Measurements from ENCODE around the gene GPR180.
A peak's percentile ranks its signal among the peaks of the same experiment; 100 is the strongest.

The GPR180 gene

DNA sequence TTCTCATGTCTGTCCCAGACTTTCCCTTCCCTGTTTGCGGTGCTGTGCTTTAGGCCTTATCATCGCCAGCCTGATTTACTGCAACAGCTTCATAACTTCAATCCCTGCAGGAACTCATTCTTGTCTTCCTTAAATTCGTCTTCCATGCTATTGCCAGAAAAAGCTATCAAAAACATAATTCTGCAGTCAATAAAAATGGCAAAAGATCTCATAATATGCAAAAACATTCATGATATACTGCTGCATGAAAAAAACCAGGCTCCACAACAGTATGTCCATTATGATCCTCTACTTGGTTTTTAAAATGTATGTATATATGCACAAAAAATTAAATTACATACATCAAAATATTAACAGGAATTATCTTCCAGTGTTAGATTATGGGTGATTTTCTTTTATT, 34.1 kb upstream of the GPR180 start:
- Histone ChIP-seq H3K9ac (ENCODE audit: low read depth in 1 of 2, low read length in 2 of 2) (no peak overlapping the region), H3K36me3 (ENCODE audit: control insufficient read depth in 2 of 2, insufficient read depth in 2 of 2, low read length in 2 of 2) (peaks cover 24 to 25% of the 10 kb centered on the region in 2 donors), H3K9me3 (ENCODE audit: control insufficient read depth in 2 of 2, low read length in 2 of 2) (no peaks in the 10 kb centered on the region), H3K4me3 (ENCODE audit: low read length in 2 of 2) (no peak overlapping the region), H3K4me1 (ENCODE audit: control insufficient read depth in 2 of 2, insufficient read depth in 2 of 2, low read length in 2 of 2) (no peaks in the 10 kb centered on the region), H3K27me3 (ENCODE audit: control insufficient read depth in 2 of 2, insufficient read depth in 2 of 2, low read length in 2 of 2) (no peaks in the 10 kb centered on the region), H3K27ac (ENCODE audit: low read depth in 2 of 2, low read length in 2 of 2) (no peak overlapping the region)

DNA sequence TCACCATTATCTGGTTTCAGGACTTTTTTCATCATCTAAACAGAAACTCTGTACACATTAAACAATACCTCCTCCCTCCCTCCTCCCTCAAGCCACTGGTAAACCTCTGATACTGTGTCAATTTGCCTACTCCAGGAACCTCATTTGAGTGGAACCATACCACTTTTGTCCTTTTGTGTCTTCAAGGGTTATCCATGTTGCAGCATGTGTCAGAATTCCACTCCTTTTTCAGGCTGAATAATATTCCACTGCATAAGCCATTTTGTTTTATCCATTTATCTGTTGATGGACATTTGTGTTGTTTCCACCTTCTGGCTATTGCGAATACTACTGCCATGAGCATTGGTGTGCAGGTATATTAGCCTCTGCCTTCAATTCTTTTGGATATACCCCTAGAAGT, 33.2 kb upstream of the GPR180 start:
- no peak overlapping the region for H3K27ac ChIP-seq (ENCODE audit: low read depth in 2 of 2, low read length in 2 of 2)
- H3K36me3 ChIP-seq (ENCODE audit: control insufficient read depth in 2 of 2, insufficient read depth in 2 of 2, low read length in 2 of 2) = peaks cover 33 to 34% of the 10 kb centered on the region in 2 donors
- no peak overlapping the region for H3K9ac ChIP-seq (ENCODE audit: low read depth in 1 of 2, low read length in 2 of 2)
- no peaks in the 10 kb centered on the region for H3K4me1 ChIP-seq (ENCODE audit: control insufficient read depth in 2 of 2, insufficient read depth in 2 of 2, low read length in 2 of 2)
- H3K9me3 ChIP-seq (ENCODE audit: control insufficient read depth in 2 of 2, low read length in 2 of 2) = no peaks in the 10 kb centered on the region
- no peak overlapping the region for H3K4me3 ChIP-seq (ENCODE audit: low read length in 2 of 2)
- no peaks in the 10 kb centered on the region for H3K27me3 ChIP-seq (ENCODE audit: control insufficient read depth in 2 of 2, insufficient read depth in 2 of 2, low read length in 2 of 2)

DNA sequence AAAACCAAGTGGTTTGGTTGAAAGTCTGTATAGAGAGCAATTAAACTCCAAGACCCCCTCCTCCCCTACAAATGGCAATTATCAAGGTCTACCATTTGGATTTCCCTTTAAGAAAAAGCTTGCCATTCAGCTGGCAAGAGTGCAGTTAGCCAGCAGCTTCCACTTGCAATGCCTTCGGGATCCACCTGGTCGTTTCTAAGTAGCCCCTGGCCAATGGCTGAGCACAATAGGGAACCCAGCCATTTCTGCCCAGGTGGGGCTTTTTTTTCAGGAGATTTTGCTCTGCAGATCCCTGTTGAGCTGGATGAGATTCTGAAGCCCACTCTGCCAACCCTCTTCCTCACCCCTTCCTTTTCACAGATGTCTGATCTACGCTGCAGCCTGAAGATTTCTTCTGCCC, 32.0 kb upstream of the GPR180 start:
- H3K27me3 ChIP-seq (ENCODE audit: control insufficient read depth in 2 of 2, insufficient read depth in 2 of 2, low read length in 2 of 2) = no peaks in the 10 kb centered on the region
- no peak overlapping the region for H3K9ac ChIP-seq (ENCODE audit: low read depth in 1 of 2, low read length in 2 of 2)
- no peaks in the 10 kb centered on the region for H3K4me1 ChIP-seq (ENCODE audit: control insufficient read depth in 2 of 2, insufficient read depth in 2 of 2, low read length in 2 of 2)
- peaks cover 41 to 43% of the 10 kb centered on the region in 2 donors for H3K36me3 ChIP-seq (ENCODE audit: control insufficient read depth in 2 of 2, insufficient read depth in 2 of 2, low read length in 2 of 2)
- H3K9me3 ChIP-seq (ENCODE audit: control insufficient read depth in 2 of 2, low read length in 2 of 2) = no peaks in the 10 kb centered on the region
- H3K4me3 ChIP-seq (ENCODE audit: low read length in 2 of 2) = no peak overlapping the region
- H3K27ac ChIP-seq (ENCODE audit: low read depth in 2 of 2, low read length in 2 of 2) = no peak overlapping the region

DNA sequence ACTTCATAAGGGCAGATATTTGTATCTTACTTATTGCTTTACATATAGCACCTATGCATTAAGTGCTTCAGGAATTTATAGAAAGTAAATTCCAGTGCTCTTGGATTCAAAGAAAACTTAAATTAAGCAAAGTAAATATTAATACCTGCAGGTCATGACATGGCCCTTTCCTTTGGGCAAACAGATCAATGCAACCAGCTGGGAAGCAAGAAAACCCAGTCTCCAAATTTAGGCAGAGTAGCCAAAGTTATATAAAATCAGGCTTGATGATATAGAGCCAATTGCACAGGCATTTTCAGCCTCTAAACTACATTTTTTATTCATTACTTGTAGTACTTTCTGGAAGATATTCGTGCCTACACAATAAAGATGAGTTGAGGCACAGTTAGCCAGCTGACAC, 22.6 kb upstream of the GPR180 start:
- H3K9ac ChIP-seq (ENCODE audit: low read depth in 1 of 2, low read length in 2 of 2) = no peak overlapping the region
- H3K4me1 ChIP-seq (ENCODE audit: control insufficient read depth in 2 of 2, insufficient read depth in 2 of 2, low read length in 2 of 2) = no peaks in the 10 kb centered on the region
- H3K4me3 ChIP-seq (ENCODE audit: low read length in 2 of 2) = no peak overlapping the region
- H3K27me3 ChIP-seq (ENCODE audit: control insufficient read depth in 2 of 2, insufficient read depth in 2 of 2, low read length in 2 of 2) = no peaks in the 10 kb centered on the region
- no peak overlapping the region for H3K27ac ChIP-seq (ENCODE audit: low read depth in 2 of 2, low read length in 2 of 2)
- no peaks in the 10 kb centered on the region for H3K9me3 ChIP-seq (ENCODE audit: control insufficient read depth in 2 of 2, low read length in 2 of 2)
- peaks cover 58 to 59% of the 10 kb centered on the region in 2 donors for H3K36me3 ChIP-seq (ENCODE audit: control insufficient read depth in 2 of 2, insufficient read depth in 2 of 2, low read length in 2 of 2)

DNA sequence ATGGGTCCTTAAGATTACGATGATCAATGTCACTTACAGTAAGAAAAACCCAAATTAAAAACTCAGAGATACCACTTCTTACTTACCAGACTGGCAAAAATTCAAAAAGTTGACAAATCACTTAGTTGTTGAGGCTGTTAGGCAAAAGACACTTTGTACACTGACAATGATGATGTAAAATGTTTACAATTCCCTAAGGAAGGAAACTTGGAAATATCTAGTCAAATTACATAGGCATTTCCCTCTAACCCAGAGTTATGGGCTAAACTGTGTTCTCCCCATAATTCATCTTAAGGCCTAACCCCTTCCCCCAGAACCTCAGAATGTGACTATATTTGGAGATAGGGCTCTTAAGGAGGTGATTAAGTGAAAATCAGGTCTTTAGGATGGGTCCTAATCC, 17.7 kb upstream of the GPR180 start:
- no peak overlapping the region for H3K27ac ChIP-seq (ENCODE audit: low read depth in 2 of 2, low read length in 2 of 2)
- no peak overlapping the region for H3K9ac ChIP-seq (ENCODE audit: low read depth in 1 of 2, low read length in 2 of 2)
- no peaks in the 10 kb centered on the region for H3K9me3 ChIP-seq (ENCODE audit: control insufficient read depth in 2 of 2, low read length in 2 of 2)
- no peak overlapping the region for H3K4me3 ChIP-seq (ENCODE audit: low read length in 2 of 2)
- H3K36me3 ChIP-seq (ENCODE audit: control insufficient read depth in 2 of 2, insufficient read depth in 2 of 2, low read length in 2 of 2) = peaks cover 43 to 49% of the 10 kb centered on the region in 2 donors
- no peaks in the 10 kb centered on the region for H3K27me3 ChIP-seq (ENCODE audit: control insufficient read depth in 2 of 2, insufficient read depth in 2 of 2, low read length in 2 of 2)
- no peaks in the 10 kb centered on the region for H3K4me1 ChIP-seq (ENCODE audit: control insufficient read depth in 2 of 2, insufficient read depth in 2 of 2, low read length in 2 of 2)

DNA sequence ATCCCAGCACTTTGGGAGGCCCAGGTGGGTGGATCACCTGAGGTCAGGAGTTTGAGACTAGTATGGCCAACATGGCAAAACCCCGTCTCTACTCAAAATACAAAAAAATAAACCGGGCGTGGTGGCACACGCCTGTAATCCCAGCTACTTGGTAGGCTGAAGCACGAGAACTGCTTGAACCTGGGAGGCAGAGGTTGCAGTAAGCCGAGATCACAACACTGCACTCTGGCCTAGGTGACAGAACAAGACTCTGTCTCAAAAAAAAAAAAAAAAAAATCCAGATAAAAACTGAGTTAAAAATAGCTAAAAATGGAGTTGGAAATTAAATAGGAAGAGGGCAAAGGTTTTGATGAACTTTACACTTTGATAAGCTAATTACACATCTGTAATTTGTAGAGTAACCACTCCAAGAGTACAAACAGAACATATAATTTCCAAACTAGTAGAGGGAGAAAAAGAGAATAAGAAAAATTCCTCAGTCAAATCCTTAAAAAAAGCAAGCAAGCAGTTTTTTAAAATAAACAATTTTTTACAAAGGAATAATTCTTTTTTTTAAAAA, 16.0 kb upstream of the GPR180 start:
- no peaks in the 10 kb centered on the region for H3K27me3 ChIP-seq (ENCODE audit: control insufficient read depth in 2 of 2, insufficient read depth in 2 of 2, low read length in 2 of 2)
- no peak overlapping the region for H3K4me3 ChIP-seq (ENCODE audit: low read length in 2 of 2)
- no peak overlapping the region for H3K27ac ChIP-seq (ENCODE audit: low read depth in 2 of 2, low read length in 2 of 2)
- H3K36me3 ChIP-seq (ENCODE audit: control insufficient read depth in 2 of 2, insufficient read depth in 2 of 2, low read length in 2 of 2) = peaks cover 32 to 37% of the 10 kb centered on the region in 2 donors
- H3K9ac ChIP-seq (ENCODE audit: low read depth in 1 of 2, low read length in 2 of 2) = no peak overlapping the region
- H3K4me1 ChIP-seq (ENCODE audit: control insufficient read depth in 2 of 2, insufficient read depth in 2 of 2, low read length in 2 of 2) = no peaks in the 10 kb centered on the region
- no peaks in the 10 kb centered on the region for H3K9me3 ChIP-seq (ENCODE audit: control insufficient read depth in 2 of 2, low read length in 2 of 2)

DNA sequence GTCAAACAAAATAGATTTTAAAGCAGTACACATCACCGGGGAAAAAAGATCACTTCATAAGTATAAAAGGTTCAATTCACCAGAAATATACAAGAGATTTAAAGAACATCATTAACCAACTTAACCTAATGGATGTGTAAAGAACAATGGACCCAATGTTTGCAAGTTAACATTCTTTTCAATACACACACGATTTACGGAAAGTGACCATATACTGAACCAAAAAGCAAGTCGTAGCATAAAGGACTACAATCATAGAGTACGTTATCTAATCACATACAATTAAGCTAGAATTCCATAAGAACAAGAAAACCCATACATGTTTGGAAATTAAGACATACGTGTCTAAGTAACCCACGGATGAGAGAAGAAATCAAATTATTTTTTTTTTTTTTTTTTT, 15.3 kb upstream of the GPR180 start:
- H3K9ac ChIP-seq (ENCODE audit: low read depth in 1 of 2, low read length in 2 of 2) = no peak overlapping the region
- no peak overlapping the region for H3K4me3 ChIP-seq (ENCODE audit: low read length in 2 of 2)
- H3K27ac ChIP-seq (ENCODE audit: low read depth in 2 of 2, low read length in 2 of 2) = no peak overlapping the region
- peaks cover 28 to 39% of the 10 kb centered on the region in 2 donors for H3K36me3 ChIP-seq (ENCODE audit: control insufficient read depth in 2 of 2, insufficient read depth in 2 of 2, low read length in 2 of 2)
- no peaks in the 10 kb centered on the region for H3K27me3 ChIP-seq (ENCODE audit: control insufficient read depth in 2 of 2, insufficient read depth in 2 of 2, low read length in 2 of 2)
- H3K9me3 ChIP-seq (ENCODE audit: control insufficient read depth in 2 of 2, low read length in 2 of 2) = no peaks in the 10 kb centered on the region
- no peaks in the 10 kb centered on the region for H3K4me1 ChIP-seq (ENCODE audit: control insufficient read depth in 2 of 2, insufficient read depth in 2 of 2, low read length in 2 of 2)

DNA sequence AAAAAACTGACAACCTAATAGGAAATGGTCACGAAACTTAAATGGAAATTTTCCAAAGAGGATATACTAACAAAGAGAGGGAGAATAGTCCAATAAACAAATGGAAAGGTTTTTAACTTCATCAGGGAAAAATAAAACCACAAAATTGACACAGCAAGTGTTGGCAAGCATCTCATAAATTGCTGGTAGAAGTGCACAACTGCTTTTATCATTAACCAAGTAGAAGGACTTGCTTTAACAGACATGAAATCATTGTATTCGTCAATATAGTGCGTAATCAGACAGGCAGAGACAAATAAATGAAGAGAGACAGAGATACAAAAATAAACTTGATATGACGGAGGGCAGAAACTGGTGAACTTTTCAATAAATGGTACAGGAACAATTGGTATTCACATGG, 13.1 kb upstream of the GPR180 start:
- H3K9me3 ChIP-seq (ENCODE audit: control insufficient read depth in 2 of 2, low read length in 2 of 2) = no peaks in the 10 kb centered on the region
- H3K27ac ChIP-seq (ENCODE audit: low read depth in 2 of 2, low read length in 2 of 2) = no peak overlapping the region
- H3K36me3 ChIP-seq (ENCODE audit: control insufficient read depth in 2 of 2, insufficient read depth in 2 of 2, low read length in 2 of 2) = peaks cover 18 to 34% of the 10 kb centered on the region in 2 donors
- no peak overlapping the region for H3K4me3 ChIP-seq (ENCODE audit: low read length in 2 of 2)
- H3K27me3 ChIP-seq (ENCODE audit: control insufficient read depth in 2 of 2, insufficient read depth in 2 of 2, low read length in 2 of 2) = no peaks in the 10 kb centered on the region
- no peak overlapping the region for H3K9ac ChIP-seq (ENCODE audit: low read depth in 1 of 2, low read length in 2 of 2)
- H3K4me1 ChIP-seq (ENCODE audit: control insufficient read depth in 2 of 2, insufficient read depth in 2 of 2, low read length in 2 of 2) = no peaks in the 10 kb centered on the region

DNA sequence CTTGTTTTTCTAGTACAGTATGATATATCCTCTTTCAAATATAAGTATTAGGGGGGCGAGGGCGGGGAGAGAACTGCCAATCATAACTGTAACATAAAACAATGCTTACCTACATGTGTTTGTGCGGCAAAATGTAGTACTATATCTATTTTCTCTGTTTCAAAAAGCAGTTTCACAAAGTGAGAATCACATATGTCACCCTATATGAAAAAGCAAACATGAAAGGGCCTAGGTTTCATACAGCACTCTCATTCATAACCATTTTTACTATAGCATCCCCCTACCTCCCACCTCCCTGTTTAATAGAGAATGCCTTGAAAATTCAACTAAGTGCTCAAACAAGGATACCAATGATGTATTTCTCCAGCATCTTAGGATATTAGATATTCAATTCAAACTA, 10.9 kb upstream of the GPR180 start:
- Histone ChIP-seq H3K4me1 (ENCODE audit: control insufficient read depth in 2 of 2, insufficient read depth in 2 of 2, low read length in 2 of 2) (peaks cover 12 to 16% of the 10 kb centered on the region in 2 donors), H3K27ac (ENCODE audit: low read depth in 2 of 2, low read length in 2 of 2) (no peak overlapping the region), H3K4me3 (ENCODE audit: low read length in 2 of 2) (no peak overlapping the region), H3K9ac (ENCODE audit: low read depth in 1 of 2, low read length in 2 of 2) (no peak overlapping the region), H3K36me3 (ENCODE audit: control insufficient read depth in 2 of 2, insufficient read depth in 2 of 2, low read length in 2 of 2) (peaks cover 14 to 26% of the 10 kb centered on the region in 2 donors), H3K9me3 (ENCODE audit: control insufficient read depth in 2 of 2, low read length in 2 of 2) (no peaks in the 10 kb centered on the region), H3K27me3 (ENCODE audit: control insufficient read depth in 2 of 2, insufficient read depth in 2 of 2, low read length in 2 of 2) (no peaks in the 10 kb centered on the region)

DNA sequence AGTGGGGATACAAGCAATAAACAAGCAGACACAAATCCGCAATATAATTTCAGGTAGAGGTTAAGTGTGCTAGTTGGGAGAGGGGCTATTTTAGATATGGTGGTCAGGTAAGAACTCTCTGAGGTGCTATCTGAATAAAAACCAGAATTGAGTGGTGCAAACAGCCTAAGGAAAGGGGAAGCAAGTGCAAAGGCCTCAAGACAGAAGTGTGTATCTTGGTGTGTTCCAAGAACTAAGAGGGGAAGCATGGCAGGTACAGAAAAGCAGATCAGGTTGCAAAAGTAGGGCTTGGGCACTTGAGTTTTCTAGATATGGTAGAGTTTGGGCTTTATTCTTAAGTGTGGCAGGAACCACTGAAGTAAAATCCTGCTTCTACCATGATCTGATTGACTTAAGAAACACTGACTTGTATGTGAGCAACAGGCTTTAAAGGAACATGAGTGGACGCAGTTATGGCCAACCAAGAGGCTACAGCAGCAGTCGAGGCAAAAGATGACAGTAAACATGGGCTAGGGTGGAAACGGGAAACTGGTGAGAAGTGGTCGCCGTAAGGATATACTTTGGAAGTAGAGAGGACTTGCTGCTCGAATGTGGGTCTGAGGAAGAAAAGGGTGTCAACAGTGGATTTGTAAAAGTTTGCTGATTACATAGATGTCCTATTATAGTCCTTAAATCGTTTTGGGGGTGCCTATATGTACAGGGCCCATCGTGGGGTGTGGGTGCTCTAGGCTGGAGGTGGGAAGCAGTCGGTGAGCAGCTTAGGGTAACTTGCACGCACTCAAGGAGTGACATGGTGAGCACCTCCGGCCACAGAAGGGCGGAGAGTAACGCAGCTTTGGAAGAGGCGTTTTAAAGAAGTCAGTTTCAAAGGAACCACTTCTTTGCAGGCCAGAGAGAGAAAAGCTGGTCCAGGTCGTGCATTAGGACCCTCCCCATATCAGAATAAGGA, 6.4 kb upstream of the GPR180 start:
- peak overlapping the region; percentile 91 to 94 for H3K9ac ChIP-seq (ENCODE audit: low read depth in 1 of 2, low read length in 2 of 2)
- peak overlapping the region; percentile 96 to 99 for H3K4me3 ChIP-seq (ENCODE audit: low read length in 2 of 2)
- H3K9me3 ChIP-seq (ENCODE audit: control insufficient read depth in 2 of 2, low read length in 2 of 2) = no peaks in the 10 kb centered on the region
- peaks cover 10 to 18% of the 10 kb centered on the region in 2 donors for H3K36me3 ChIP-seq (ENCODE audit: control insufficient read depth in 2 of 2, insufficient read depth in 2 of 2, low read length in 2 of 2)
- no peaks in the 10 kb centered on the region for H3K27me3 ChIP-seq (ENCODE audit: control insufficient read depth in 2 of 2, insufficient read depth in 2 of 2, low read length in 2 of 2)
- H3K4me1 ChIP-seq (ENCODE audit: control insufficient read depth in 2 of 2, insufficient read depth in 2 of 2, low read length in 2 of 2) = peaks cover 14 to 21% of the 10 kb centered on the region in 2 donors
- H3K27ac ChIP-seq (ENCODE audit: low read depth in 2 of 2, low read length in 2 of 2) = peak overlapping the region; percentile 66 to 75

All from mucosa of rectum (tissue), 2 donors.